Mesothelial cell of epicardium (in vitro differentiated cells): Measurements from ENCODE around the gene TUBB1. TPM values are rescaled to one million over a fixed set of nuclear protein-coding genes. Genes with fewer than 3 reads are reported as not detected.

Experiments
- DNase-seq, 2 experiments: peaks; one replicate each; pipeline ENCODE4 v3.0.0; 2021; ENCODE audit warnings: low spot score in 2 of 2; ENCODE audit not compliant: unreplicated experiment in 2 of 2
- H3K27ac Mint-ChIP-seq: 2 replicates; pipeline ENCODE4 v1.8.0; 2021; ENCODE audit warnings: mixed read lengths
- H3K27me3 Mint-ChIP-seq: 2 replicates; pipeline ENCODE4 v1.8.0; 2021; ENCODE audit warnings: low read depth, mixed read lengths
- H3K36me3 Mint-ChIP-seq: 2 replicates; pipeline ENCODE4 v1.8.0; 2021; ENCODE audit warnings: mixed read lengths
- H3K4me1 Mint-ChIP-seq: 2 replicates; pipeline ENCODE4 v1.8.0; 2021; ENCODE audit warnings: mixed read lengths
- H3K4me3 Mint-ChIP-seq: 2 replicates; pipeline ENCODE4 v1.8.0; 2021; ENCODE audit warnings: mild to moderate bottlenecking, moderate library complexity, mixed read lengths
- H3K9me3 Mint-ChIP-seq: 2 replicates; pipeline ENCODE4 v1.8.0; 2021; ENCODE audit warnings: mixed read lengths
- CTCF ChIP-seq: fragments of 200-600 bp; sonication (generic); IDR thresholded peaks from one replicate; pipeline ENCODE4 v1.5.0; 2021; ENCODE audit warnings: antibody characterized with exemption; ENCODE audit not compliant: unreplicated experiment
- total RNA-seq: library from RNA; stranded (reverse); gene quantifications from 3 replicates; pipeline ENCODE4 v1.2.1, GENCODE V29; 2021

TUBB1 gene
- total RNA-seq, 1 donor from 2014 or later = not detected

GRCh38 chr20:59005523-59006166 lies 13.6 kb upstream of the TUBB1 start:
- peak overlapping the region; percentile 63 for H3K4me3 Mint-ChIP-seq
- no peak for DNase-seq
- TF ChIP-seq CTCF = no peak
- H3K9me3 Mint-ChIP-seq = no peaks in the 10 kb centered on the region
- no peak overlapping the region for H3K27ac Mint-ChIP-seq
- H3K27me3 Mint-ChIP-seq = no peaks in the 10 kb centered on the region
- H3K36me3 Mint-ChIP-seq = peaks cover 9% of the 10 kb centered on the region
- peaks cover 33% of the 10 kb centered on the region for H3K4me1 Mint-ChIP-seq

GRCh38 chr20:59006167-59006863 lies 12.9 kb upstream of the TUBB1 start:
- H3K36me3 Mint-ChIP-seq = peaks cover 9% of the 10 kb centered on the region
- H3K4me3 Mint-ChIP-seq = peak overlapping the region; percentile 63
- H3K4me1 Mint-ChIP-seq = peaks cover 40% of the 10 kb centered on the region
- DNase-seq = no peak
- no peaks in the 10 kb centered on the region for H3K27me3 Mint-ChIP-seq
- no peaks in the 10 kb centered on the region for H3K9me3 Mint-ChIP-seq
- no peak for TF ChIP-seq CTCF
- H3K27ac Mint-ChIP-seq = peak overlapping the region; percentile 9

GRCh38 chr20:59006864-59007664 lies 12.2 kb upstream of the TUBB1 start, which contains the start of gene CTSZ:
TSS of gene CTSZ (minus strand) at chr20:59007254. CDS start at chr20:59007128, 126 bp downstream.
- DNase-seq = peak in 1 of 2 experiments; percentile 65
- Mint-ChIP-seq H3K36me3 (peaks cover 5% of the 10 kb centered on the region), H3K4me3 (peak within 1 kb of the TSS; percentile 72), H3K9me3 (no peaks in the 10 kb centered on the region), H3K27ac (peak within 1 kb of the TSS; percentile 75), H3K4me1 (peaks cover 42% of the 10 kb centered on the region), H3K27me3 (no peaks in the 10 kb centered on the region)
- no peak for TF ChIP-seq CTCF

- peak overlapping the region; percentile 75 for H3K27ac Mint-ChIP-seq
- peaks cover under 1% of the 10 kb centered on the region for H3K36me3 Mint-ChIP-seq
- H3K27me3 Mint-ChIP-seq = no peaks in the 10 kb centered on the region
- TF ChIP-seq CTCF = no peak
- peak overlapping the region; percentile 72 for H3K4me3 Mint-ChIP-seq
- no peaks in the 10 kb centered on the region for H3K9me3 Mint-ChIP-seq
- no peak for DNase-seq
- H3K4me1 Mint-ChIP-seq = peaks cover 42% of the 10 kb centered on the region
Measured at GRCh38 chr20:59007665-59008511, 11.3 kb upstream of the TUBB1 start.

- Mint-ChIP-seq H3K36me3 (no peaks in the 10 kb centered on the region), H3K27ac (no peak overlapping the region), H3K9me3 (no peaks in the 10 kb centered on the region), H3K4me1 (peaks cover 40% of the 10 kb centered on the region), H3K4me3 (no peak overlapping the region), H3K27me3 (no peaks in the 10 kb centered on the region)
- DNase-seq = no peak
- TF ChIP-seq CTCF = no peak
Measured at GRCh38 chr20:59008715-59009336, 10.4 kb upstream of the TUBB1 start.
